Upper lobe of right lung (tissue), 1 donor: ENCODE data around the gene PKP3. TPM values are rescaled to one million over a fixed set of nuclear protein-coding genes. Genes with fewer than 3 reads are reported as not detected.
A peak's percentile ranks its signal among the peaks of the same experiment; 100 is the strongest.

Experiments used
- ATAC-seq: fragments of 200-7000 bp; cut with Tn5 transposase; one replicate; pipeline ENCODE4 v1.9.1; 2020; ENCODE audit warnings: mild to moderate bottlenecking, moderate library complexity
- DNase-seq: peaks from one replicate; pipeline ENCODE4 v3.0.0-alpha.2; 2020
- H3K27ac ChIP-seq: fragments of 200-600 bp; one replicate; pipeline ENCODE4 v1.8.0; 2022
- H3K27me3 ChIP-seq: fragments of 200-600 bp; one replicate; pipeline ENCODE4 v1.8.0; 2022; ENCODE audit warnings: mild to moderate bottlenecking
- H3K36me3 ChIP-seq: fragments of 200-600 bp; one replicate; pipeline ENCODE4 v1.8.0; 2022
- H3K4me1 ChIP-seq: fragments of 200-600 bp; one replicate; pipeline ENCODE4 v1.8.0; 2022
- H3K4me3 ChIP-seq: fragments of 200-600 bp; one replicate; pipeline ENCODE4 v1.8.0; 2022; ENCODE audit warnings: mild to moderate bottlenecking
- H3K9me3 ChIP-seq: fragments of 200-600 bp; one replicate; pipeline ENCODE4 v1.8.0; 2022
- intact Hi-C: fragments of 100-400 bp; cut with DNase I; formaldehyde crosslinking; loops from one replicate; pipeline ENCODE4 v1.11.0; 2022
- total RNA-seq: library from RNA; stranded (reverse); fragmentation: NEBNext Ultra II Directional; extraction: Animal tissue kit (Norgen Biotek cat#: 25700); gene quantifications from one replicate; pipeline ENCODE4 v1.2.1, GENCODE V29; 2021
- TF ChIP-seq, protein P1 (sequence below): fragments of 200-600 bp; IDR thresholded peaks from one replicate; pipeline ENCODE4 v1.8.0; 2022; ENCODE audit warnings: antibody characterized with exemption
- donor health status: DM: no; HTN: yes; CAD: no; lungs with severe emphysema.

The PKP3 gene
- total RNA-seq, 1 donor from 2014 or later: 40.4 TPM

DNA sequence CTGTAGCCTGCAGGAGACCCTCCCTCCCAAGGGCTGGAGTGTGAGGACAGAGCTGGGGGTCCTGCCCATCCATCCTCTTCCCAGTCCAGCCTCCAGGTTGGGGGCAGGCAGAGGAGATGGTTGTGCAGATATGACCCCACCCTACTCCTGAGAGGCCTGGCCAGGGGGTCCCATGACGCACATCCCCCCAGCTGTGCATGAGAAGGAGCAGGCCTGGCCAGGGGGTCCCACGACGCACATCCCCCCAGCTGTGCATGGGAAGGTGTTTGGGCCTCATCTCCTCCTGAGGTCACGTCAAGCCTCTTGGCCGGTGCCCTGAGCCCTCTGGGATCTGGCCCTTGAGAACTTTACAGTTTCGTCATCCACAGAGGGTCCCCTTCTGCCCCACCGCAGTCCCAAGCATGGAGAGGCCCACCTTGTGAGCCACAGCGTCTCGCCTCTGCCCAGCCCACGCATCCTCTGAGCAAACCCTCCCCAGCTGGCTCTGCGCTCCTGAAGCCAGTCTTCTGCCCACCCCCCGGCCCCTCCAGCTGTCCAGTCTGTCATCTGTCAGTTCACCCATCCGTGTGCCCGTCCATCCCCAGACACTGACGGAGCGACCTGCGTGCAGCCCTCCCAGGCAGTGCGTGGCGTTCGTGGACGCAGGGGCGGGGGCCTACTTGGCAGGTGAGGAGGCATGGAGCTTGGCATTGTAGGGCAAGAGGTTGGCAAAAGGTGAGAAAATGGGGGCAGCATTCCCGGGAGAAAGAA, 45.5 kb downstream of the PKP3 start:
- Histone ChIP-seq H3K27me3 (peaks cover 9% of the 10 kb centered on the region), H3K36me3 (no peaks in the 10 kb centered on the region), H3K9me3 (no peaks in the 10 kb centered on the region), H3K4me3 (no peak overlapping the region), H3K4me1 (peaks cover 5% of the 10 kb centered on the region), H3K27ac (no peak overlapping the region)
- DNase-seq (no peak), ATAC-seq (no peak)
- TF ChIP-seq, protein P1, sequence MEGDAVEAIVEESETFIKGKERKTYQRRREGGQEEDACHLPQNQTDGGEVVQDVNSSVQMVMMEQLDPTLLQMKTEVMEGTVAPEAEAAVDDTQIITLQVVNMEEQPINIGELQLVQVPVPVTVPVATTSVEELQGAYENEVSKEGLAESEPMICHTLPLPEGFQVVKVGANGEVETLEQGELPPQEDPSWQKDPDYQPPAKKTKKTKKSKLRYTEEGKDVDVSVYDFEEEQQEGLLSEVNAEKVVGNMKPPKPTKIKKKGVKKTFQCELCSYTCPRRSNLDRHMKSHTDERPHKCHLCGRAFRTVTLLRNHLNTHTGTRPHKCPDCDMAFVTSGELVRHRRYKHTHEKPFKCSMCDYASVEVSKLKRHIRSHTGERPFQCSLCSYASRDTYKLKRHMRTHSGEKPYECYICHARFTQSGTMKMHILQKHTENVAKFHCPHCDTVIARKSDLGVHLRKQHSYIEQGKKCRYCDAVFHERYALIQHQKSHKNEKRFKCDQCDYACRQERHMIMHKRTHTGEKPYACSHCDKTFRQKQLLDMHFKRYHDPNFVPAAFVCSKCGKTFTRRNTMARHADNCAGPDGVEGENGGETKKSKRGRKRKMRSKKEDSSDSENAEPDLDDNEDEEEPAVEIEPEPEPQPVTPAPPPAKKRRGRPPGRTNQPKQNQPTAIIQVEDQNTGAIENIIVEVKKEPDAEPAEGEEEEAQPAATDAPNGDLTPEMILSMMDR: no peak
- intact Hi-C loops: no loop called here

DNA sequence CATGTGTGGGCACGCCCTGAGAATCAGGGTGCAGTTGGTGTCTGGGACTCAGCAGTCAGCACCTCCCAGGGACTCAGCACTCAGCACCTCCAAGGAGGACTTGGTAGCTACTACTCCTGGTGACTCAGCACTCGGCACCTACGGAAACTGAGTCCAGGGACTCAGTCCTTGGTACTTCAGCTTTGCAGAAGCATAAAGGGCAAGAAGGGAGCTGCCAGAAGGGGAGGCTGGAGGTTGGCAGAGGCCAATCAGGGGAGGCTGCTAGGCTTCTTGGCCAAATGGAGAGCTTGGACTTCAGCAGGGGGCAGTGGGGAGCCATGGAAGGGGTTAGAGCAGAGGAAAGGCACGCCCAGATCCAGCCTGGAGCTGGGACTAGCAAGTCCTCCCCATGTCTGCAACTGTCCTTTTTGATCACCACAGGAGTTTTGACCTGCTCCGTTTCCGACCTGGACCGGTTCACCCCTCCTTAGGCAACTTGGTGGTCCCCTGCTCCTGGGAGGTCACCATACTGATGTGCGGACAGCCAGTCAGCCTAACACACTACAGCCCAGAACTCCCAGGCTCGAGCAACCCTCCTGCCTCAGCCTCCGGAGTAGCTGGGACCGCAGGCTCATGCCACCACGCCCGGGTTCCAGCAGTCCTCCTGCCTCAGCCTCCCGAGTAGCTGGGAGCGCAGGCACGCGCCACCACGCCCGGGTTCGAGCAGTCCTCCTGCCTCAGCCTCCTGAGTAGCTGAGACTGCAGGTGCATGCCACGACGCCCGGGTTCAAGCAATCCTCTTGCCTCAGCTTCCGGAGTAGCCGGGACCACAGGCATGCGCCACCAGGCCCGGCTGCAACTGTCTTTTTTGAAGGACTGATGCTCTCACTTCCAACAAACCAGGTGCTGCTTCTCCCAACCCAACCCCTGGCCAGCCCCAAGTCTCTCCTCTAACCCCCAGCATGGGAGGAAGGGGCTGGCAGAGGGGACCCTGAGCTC, 46.3 kb downstream of the PKP3 start:
- intact Hi-C loops: no loop called here
- H3K4me3 ChIP-seq: no peak overlapping the region
- peak; percentile 12 for ATAC-seq
- H3K9me3 ChIP-seq: no peaks in the 10 kb centered on the region
- no peaks in the 10 kb centered on the region for H3K36me3 ChIP-seq
- TF ChIP-seq, protein P1: no peak
- no peak for DNase-seq
- H3K27me3 ChIP-seq: peaks cover 9% of the 10 kb centered on the region
- no peak overlapping the region for H3K27ac ChIP-seq
- H3K4me1 ChIP-seq: peaks cover 5% of the 10 kb centered on the region

DNA sequence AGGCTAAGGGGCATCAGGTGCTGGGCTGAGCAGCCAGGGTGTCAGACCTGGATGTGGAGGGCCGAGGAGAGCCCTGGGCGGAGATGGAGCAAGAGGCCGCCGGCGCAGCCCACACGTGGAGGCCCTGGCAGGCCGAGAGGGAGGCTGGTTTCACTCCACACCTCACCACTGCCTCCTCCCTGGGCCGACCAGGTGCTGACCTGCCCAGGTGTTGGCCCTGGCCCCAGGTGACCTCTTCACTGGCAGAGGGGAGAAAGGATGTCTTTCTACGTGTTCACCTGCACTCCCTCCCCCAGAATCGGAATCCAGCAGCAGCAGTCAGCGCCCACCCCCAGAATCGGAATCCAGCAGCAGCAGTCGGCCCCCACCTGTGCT, 47.0 kb downstream of the PKP3 start:
- Histone ChIP-seq H3K4me3 (peak overlapping the region; percentile 47), H3K27ac (no peak overlapping the region), H3K36me3 (no peaks in the 10 kb centered on the region), H3K4me1 (peaks cover 5% of the 10 kb centered on the region), H3K9me3 (no peaks in the 10 kb centered on the region), H3K27me3 (peaks cover 9% of the 10 kb centered on the region)
- ATAC-seq (peak; percentile 1), DNase-seq (no peak)
- TF ChIP-seq, protein P1: no peak
- intact Hi-C loops: no loop called here

DNA sequence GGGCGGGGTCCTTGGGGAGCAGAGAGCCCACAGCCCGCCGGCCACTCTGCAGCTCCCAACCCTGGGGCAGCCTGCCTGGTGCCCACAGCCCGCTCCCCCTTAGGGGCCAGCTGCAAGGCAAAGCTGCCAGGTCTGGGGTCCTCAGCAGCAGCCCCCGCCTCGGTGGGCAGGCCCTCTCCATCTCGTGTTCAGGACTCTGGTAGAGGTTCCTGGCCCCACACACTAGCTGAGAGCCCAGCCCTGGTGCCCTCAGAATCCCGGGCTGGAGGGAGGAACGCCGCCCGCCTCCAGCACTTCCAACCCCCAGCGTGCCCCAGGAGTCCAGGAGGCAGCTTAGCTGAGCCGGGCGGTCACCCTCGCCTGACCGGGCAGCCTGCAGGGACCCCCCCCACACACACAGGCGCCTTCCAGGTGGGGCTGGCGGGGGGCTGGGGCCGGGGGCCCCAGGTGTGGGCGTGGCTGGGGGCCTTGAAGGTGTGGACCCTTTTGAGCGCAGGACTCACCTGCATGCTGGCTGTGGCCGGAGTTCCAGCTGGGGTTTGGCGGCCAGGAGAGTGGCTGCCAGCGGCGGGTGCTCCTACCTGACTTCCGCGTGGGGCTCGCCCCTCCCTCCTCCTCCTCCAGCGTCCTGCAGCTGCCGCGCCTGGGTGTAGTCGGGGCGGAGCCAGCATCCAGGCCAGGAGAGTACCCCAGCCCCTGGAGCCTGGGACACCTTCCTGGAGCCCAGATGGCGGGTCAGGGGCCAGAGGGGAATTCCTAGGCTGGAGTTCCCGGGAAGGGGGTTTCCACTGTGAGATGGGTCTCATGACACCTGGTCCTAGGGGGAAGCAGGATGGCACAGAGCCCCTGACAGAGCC, 47.6 kb downstream of the PKP3 start, which contains the start of gene ANO9:
TSS of gene ANO9 (minus strand) at position 594 of the 857 bp plus-strand sequence. CDS start at position 509, 85 bp downstream.
- TF ChIP-seq, protein P1: no peak
- Histone ChIP-seq H3K9me3 (no peaks in the 10 kb centered on the region), H3K4me1 (peaks cover 5% of the 10 kb centered on the region), H3K27ac (no peak within 1 kb of the TSS), H3K27me3 (peaks cover 9% of the 10 kb centered on the region), H3K4me3 (peak within 1 kb of the TSS; percentile 47), H3K36me3 (no peaks in the 10 kb centered on the region)
- DNase-seq (peak; percentile 88), ATAC-seq (peak; percentile 76)
- intact Hi-C loops: no loop called here

DNA sequence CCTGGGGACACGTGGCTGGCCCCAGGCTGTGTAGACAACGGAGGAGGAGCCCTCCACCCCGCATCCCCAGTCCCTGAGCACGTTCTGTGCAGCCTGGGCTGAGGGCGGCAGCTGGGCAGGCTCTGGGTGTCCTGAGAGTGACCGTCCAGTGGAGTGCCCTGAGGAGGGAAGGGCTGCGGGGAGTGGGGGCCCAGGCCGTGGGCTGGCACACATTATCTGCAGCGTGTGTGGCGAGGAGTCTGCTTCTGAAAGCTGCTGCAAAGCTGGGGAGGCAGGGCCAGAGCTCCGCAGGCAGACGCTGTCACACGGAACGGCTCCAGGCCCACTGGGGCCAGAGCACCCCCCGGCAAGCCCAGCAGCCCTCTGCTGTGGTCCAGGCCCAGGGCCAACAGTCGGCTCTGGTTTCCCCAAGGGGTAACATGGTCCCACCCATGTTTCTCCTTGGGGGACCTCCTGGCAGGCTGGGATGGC, 48.6 kb downstream of the PKP3 start:
- Histone ChIP-seq H3K27me3 (peaks cover 9% of the 10 kb centered on the region), H3K36me3 (no peaks in the 10 kb centered on the region), H3K4me3 (no peak overlapping the region), H3K27ac (no peak overlapping the region), H3K9me3 (no peaks in the 10 kb centered on the region), H3K4me1 (peaks cover 8% of the 10 kb centered on the region)
- TF ChIP-seq, protein P1: no peak
- ATAC-seq (no peak), DNase-seq (no peak)
- intact Hi-C loops: no loop called here
